Measurements from ENCODE around the gene GPI.
A peak's percentile ranks its signal among the peaks of the same experiment; 100 is the strongest.

GPI gene
- long read RNA-seq, full-length matches to known transcripts, result 3,711 of 3,916 reads
- long read RNA-seq, partial matches to known transcripts, result 73 of 3,916 reads
- long read RNA-seq, other reads (novel, unspliced or antisense), result 132 of 3,916 reads

DNA sequence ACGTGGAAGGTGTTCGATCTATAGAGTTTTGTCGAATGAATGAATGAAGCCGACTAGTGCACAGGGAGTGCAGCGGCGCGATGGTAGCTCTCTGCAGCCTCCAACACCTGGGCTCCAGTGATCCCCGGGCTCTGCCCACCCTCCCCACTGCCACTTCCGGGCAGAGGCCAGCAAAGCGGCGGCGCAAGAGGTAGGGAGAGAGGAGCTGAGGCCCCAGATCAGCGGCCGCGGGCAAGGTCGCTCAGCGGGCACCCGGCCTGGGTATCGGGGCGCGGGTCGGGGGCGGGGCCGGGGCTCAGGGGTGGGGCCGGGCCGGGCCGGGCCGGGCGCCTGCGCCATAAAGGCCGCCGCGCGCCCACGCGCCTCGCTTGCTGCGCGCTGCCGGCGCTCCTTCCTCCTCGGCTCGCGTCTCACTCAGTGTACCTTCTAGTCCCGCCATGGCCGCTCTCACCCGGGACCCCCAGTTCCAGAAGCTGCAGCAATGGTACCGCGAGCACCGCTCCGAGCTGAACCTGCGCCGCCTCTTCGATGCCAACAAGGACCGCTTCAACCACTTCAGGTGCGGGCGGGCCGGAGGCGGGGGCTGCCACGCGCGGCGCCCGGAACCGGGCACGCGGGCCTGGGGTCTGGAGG, at the start of gene GPI:
Gene GPI, plus strand, starts transcription at position 367 of the 633 bp plus-strand sequence. Its CDS starts 71 bp downstream, at position 438.
- Histone ChIP-seq H3K27me3 (ENCODE audit: insufficient read depth, poor library complexity, severe bottlenecking) (no peaks in the 10 kb centered on the region), H3K27ac (replicated peaks) (peak within 1 kb of the TSS; percentile 94), H3K4me3 (replicated peaks; ENCODE audit: insufficient read depth, low read length) (peak within 1 kb of the TSS; percentile 66)
- DNase-seq (ENCODE audit: low read depth in 1 of 2, low spot score in 1 of 2), result peak; percentile 68 to 75
- TF ChIP-seq GABPA (IDR thresholded peaks at IDR 0.05; ENCODE audit: low read depth), result no peak
- TF ChIP-seq POLR2AphosphoS5 (IDR thresholded peaks at IDR 0.05; ENCODE audit: low read depth), result peak; percentile 85
- TF ChIP-seq, protein P1, sequence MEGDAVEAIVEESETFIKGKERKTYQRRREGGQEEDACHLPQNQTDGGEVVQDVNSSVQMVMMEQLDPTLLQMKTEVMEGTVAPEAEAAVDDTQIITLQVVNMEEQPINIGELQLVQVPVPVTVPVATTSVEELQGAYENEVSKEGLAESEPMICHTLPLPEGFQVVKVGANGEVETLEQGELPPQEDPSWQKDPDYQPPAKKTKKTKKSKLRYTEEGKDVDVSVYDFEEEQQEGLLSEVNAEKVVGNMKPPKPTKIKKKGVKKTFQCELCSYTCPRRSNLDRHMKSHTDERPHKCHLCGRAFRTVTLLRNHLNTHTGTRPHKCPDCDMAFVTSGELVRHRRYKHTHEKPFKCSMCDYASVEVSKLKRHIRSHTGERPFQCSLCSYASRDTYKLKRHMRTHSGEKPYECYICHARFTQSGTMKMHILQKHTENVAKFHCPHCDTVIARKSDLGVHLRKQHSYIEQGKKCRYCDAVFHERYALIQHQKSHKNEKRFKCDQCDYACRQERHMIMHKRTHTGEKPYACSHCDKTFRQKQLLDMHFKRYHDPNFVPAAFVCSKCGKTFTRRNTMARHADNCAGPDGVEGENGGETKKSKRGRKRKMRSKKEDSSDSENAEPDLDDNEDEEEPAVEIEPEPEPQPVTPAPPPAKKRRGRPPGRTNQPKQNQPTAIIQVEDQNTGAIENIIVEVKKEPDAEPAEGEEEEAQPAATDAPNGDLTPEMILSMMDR (IDR thresholded peaks at IDR 0.05; ENCODE audit: insufficient read depth, low read length), result no peak

DNA sequence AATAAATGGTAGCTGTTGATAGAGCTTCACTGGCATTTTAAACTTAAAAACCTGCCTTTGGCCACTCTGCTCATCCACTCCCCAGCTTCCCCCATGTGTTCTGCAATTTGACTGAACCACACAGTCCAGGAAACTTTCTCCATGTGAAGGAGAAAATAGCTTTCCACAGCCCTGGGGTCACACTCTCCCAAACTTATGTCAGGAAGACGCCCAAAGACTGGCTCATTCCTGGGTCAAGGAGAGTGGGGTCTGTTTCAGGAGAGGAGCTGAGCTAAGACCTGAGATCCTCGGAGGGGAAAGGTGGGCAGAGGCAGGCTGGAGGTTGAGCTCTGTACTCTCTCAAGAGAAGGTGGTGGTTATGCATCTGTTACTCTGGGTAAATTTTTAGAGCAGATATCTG, 48.7 kb upstream of the GPI start:
- TF ChIP-seq GABPA (IDR thresholded peaks at IDR 0.05; ENCODE audit: low read depth), result no peak
- TF ChIP-seq, protein P2, sequence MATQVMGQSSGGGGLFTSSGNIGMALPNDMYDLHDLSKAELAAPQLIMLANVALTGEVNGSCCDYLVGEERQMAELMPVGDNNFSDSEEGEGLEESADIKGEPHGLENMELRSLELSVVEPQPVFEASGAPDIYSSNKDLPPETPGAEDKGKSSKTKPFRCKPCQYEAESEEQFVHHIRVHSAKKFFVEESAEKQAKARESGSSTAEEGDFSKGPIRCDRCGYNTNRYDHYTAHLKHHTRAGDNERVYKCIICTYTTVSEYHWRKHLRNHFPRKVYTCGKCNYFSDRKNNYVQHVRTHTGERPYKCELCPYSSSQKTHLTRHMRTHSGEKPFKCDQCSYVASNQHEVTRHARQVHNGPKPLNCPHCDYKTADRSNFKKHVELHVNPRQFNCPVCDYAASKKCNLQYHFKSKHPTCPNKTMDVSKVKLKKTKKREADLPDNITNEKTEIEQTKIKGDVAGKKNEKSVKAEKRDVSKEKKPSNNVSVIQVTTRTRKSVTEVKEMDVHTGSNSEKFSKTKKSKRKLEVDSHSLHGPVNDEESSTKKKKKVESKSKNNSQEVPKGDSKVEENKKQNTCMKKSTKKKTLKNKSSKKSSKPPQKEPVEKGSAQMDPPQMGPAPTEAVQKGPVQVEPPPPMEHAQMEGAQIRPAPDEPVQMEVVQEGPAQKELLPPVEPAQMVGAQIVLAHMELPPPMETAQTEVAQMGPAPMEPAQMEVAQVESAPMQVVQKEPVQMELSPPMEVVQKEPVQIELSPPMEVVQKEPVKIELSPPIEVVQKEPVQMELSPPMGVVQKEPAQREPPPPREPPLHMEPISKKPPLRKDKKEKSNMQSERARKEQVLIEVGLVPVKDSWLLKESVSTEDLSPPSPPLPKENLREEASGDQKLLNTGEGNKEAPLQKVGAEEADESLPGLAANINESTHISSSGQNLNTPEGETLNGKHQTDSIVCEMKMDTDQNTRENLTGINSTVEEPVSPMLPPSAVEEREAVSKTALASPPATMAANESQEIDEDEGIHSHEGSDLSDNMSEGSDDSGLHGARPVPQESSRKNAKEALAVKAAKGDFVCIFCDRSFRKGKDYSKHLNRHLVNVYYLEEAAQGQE (IDR thresholded peaks at IDR 0.05; ENCODE audit: insufficient replicate concordance, low read depth), result no peak
- TF ChIP-seq, protein P1 (IDR thresholded peaks at IDR 0.05; ENCODE audit: insufficient read depth, low read length), result no peak
- TF ChIP-seq POLR2AphosphoS5 (IDR thresholded peaks at IDR 0.05; ENCODE audit: low read depth), result no peak
- TF ChIP-seq SPI1 (IDR thresholded peaks at IDR 0.05; ENCODE audit: borderline replicate concordance, low read depth), result no peak
- H3K4me3 ChIP-seq (replicated peaks; ENCODE audit: insufficient read depth, low read length), result no peak overlapping the region

DNA sequence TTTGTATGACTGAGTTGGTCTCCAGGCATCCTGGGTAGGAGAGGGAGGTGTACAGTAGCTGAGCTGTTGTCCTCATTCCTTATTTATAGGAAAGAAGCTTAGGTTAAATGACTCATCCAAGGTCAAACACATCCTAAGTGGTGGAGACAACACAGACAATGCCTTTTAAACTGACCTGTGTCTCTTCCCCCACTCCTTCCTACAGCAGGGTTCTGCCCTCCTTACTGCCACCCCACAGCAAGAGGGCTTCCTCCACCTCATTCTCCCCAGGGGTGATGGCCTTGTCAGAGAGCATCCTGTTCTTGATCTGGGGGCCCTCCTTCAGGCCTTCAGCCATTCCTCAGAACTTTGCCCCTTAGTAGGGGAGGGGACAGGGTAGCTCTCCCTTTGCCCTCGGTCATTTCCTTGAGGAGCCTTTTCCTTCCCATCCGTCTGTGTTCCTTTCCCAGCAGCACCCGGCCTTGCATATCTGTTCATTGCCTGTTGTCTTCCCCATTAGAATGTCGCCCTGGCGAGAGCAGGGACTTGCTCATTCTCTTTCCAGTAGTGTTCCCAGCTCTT, 48.2 kb upstream of the GPI start:
- H3K27ac ChIP-seq (replicated peaks), result no peak overlapping the region
- no peak overlapping the region for H3K4me3 ChIP-seq (replicated peaks; ENCODE audit: insufficient read depth, low read length)
- no peak for DNase-seq (ENCODE audit: low read depth in 1 of 2, low spot score in 1 of 2)
- TF ChIP-seq SPI1 (IDR thresholded peaks at IDR 0.05; ENCODE audit: borderline replicate concordance, low read depth) (no peak), POLR2AphosphoS5 (IDR thresholded peaks at IDR 0.05; ENCODE audit: low read depth) (no peak), GABPA (IDR thresholded peaks at IDR 0.05; ENCODE audit: low read depth) (no peak)
- TF ChIP-seq, protein P2 (IDR thresholded peaks at IDR 0.05; ENCODE audit: insufficient replicate concordance, low read depth), result no peak
- TF ChIP-seq, protein P1 (IDR thresholded peaks at IDR 0.05; ENCODE audit: insufficient read depth, low read length), result no peak
- H3K27me3 ChIP-seq (ENCODE audit: insufficient read depth, poor library complexity, severe bottlenecking), result no peaks in the 10 kb centered on the region

More for the DNA sequence above, 48.7 kb upstream of the GPI start:
- Histone ChIP-seq H3K27me3 (ENCODE audit: insufficient read depth, poor library complexity, severe bottlenecking) (no peaks in the 10 kb centered on the region), H3K27ac (replicated peaks) (no peak overlapping the region)
- DNase-seq (ENCODE audit: low read depth in 1 of 2, low spot score in 1 of 2), result no peak
